Ovary (tissue), 3 donors: ENCODE measurements around the gene CCR2.

Experiments used
- CTCF ChIP-seq, 3 donors: fragments of 450-650 bp in 2 of 3; fragments of 200-600 bp in 1 of 3; IDR thresholded peaks; one replicate each; pipeline versions ENCODE4 v1.5.1 to v1.8.0; 2016 to 2022; ENCODE audit warnings: antibody characterized with exemption in 3 of 3, mild to moderate bottlenecking in 1 of 3
- POLR2A ChIP-seq: fragments of 450-650 bp; IDR thresholded peaks from one replicate; pipeline ENCODE4 v1.6.1; 2017; ENCODE audit warnings: antibody characterized with exemption, mild to moderate bottlenecking, moderate library complexity
- donor health status: DM: no; HTN: no; CAD: no.

GRCh38 chr3:46354984-46355383, 1.1 kb downstream of the CCR2 start:
- TF ChIP-seq CTCF (IDR thresholded peaks at IDR 0.05) (no peak), POLR2A (no peak)
